H1 (cell line): Measurements from ENCODE around the gene HSPA1B. TPM values are rescaled to one million over a fixed set of nuclear protein-coding genes. Genes with fewer than 3 reads are reported as not detected.

Source experiments
- CTCF ChIA-PET: fragments of 300-600 bp; sonication (Branson Sonifier 250); formaldehyde crosslinking; loops from one replicate; lab custom pipeline; 2021; ENCODE audit not compliant: partially characterized antibody; lab: Charles Lee
- POLR2A ChIA-PET: fragments of 300-600 bp; sonication (Branson Sonifier 250); formaldehyde crosslinking; loops from one replicate; lab custom pipeline; 2021; ENCODE audit warnings: inconsistent platforms; ENCODE audit not compliant: partially characterized antibody; lab: Charles Lee
- DNase-seq, 2 experiments: peaks; one replicate each; pipeline versions ENCODE4 v3.0.0 to v3.0.0-alpha.2; 2010 to 2022; ENCODE audit warnings: low spot score in 2 of 2, low read depth in 1 of 2, mixed read lengths in 1 of 2
- FAIRE-seq: peaks from 2 replicates; lab custom pipeline; 2011; peaks lifted over from hg19 to GRCh38; lab: Jason Lieb, UNC
- H2AFZ ChIP-seq: 2 replicates; pipeline ENCODE4 v1.8.1; 2012; ENCODE audit warnings: low read length, inconsistent platforms
- H2AK5ac ChIP-seq: 2 replicates; pipeline ENCODE4 v1.6.1; 2013; ENCODE audit warnings: low read depth, low read length
- H2BK120ac ChIP-seq: replicated peaks from 2 replicates; pipeline ENCODE3; 2013; ENCODE audit warnings: low read depth, low read length, inconsistent platforms
- H2BK12ac ChIP-seq: 2 replicates; pipeline ENCODE4 v1.6.1; 2013; ENCODE audit warnings: low read depth, low read length
- H2BK15ac ChIP-seq: 2 replicates; pipeline ENCODE4 v1.6.1; 2013; ENCODE audit warnings: low read length
- H2BK20ac ChIP-seq: 2 replicates; pipeline ENCODE4 v1.6.1; 2013; ENCODE audit warnings: low read length
- H2BK5ac ChIP-seq: 2 replicates; pipeline ENCODE4 v1.6.1; 2013; ENCODE audit warnings: low read depth, low read length
- H3K14ac ChIP-seq: 2 replicates; pipeline ENCODE4 v1.6.1; 2013; ENCODE audit warnings: inconsistent platforms; ENCODE audit not compliant: insufficient read length
- H3K18ac ChIP-seq: 2 replicates; pipeline ENCODE4 v1.6.1; 2013; ENCODE audit warnings: low read length; ENCODE audit errors: extremely low read depth
- H3K23ac ChIP-seq: 2 replicates; pipeline ENCODE4 v1.6.1; 2013; ENCODE audit warnings: inconsistent platforms; ENCODE audit not compliant: insufficient read length
- H3K23me2 ChIP-seq: 2 replicates; pipeline ENCODE4 v1.6.1; 2013; ENCODE audit warnings: low read depth, low read length
- H3K27ac ChIP-seq: 2 replicates; pipeline ENCODE4 v1.6.1; 2011; ENCODE audit warnings: low read depth, low read length, inconsistent platforms
- H3K27me3 ChIP-seq, 4 experiments: replicated peaks in 1 of 4; 1 replicate in 1 of 4; 2 replicates in 3 of 4; pipeline versions ENCODE4 v1.6.1 to v1.8.1; 2011 to 2013; ENCODE audit warnings: low read length in 3 of 4, mild to moderate bottlenecking in 3 of 4, inconsistent platforms in 2 of 4, mixed read lengths in 2 of 4, moderate library complexity in 1 of 4; ENCODE audit not compliant: control insufficient read depth in 3 of 4, insufficient read depth in 3 of 4; ENCODE audit errors: extremely low read depth in 1 of 4
- H3K36me3 ChIP-seq, 4 experiments: 2 replicates each; pipeline versions ENCODE4 v1.6.1 to v1.8.1; 2011 to 2013; ENCODE audit warnings: mild to moderate bottlenecking in 4 of 4, low read length in 3 of 4, moderate library complexity in 2 of 4, control low read depth in 1 of 4, inconsistent platforms in 1 of 4; ENCODE audit not compliant: insufficient read depth in 4 of 4, control insufficient read depth in 2 of 4
- H3K4ac ChIP-seq: replicated peaks from 2 replicates; pipeline ENCODE3; 2013; ENCODE audit warnings: low read length, low read depth, mixed read lengths, inconsistent platforms; ENCODE audit not compliant: insufficient read length
- H3K4me1 ChIP-seq, 4 experiments: replicated peaks in 1 of 4; 1 replicate in 1 of 4; 2 replicates in 3 of 4; pipeline versions ENCODE4 v1.6.1 to v1.8.1; 2011 to 2013; ENCODE audit warnings: low read length in 3 of 4, inconsistent platforms in 2 of 4, mixed read lengths in 1 of 4; ENCODE audit not compliant: insufficient read depth in 4 of 4, control insufficient read depth in 3 of 4
- H3K4me2 ChIP-seq, 2 experiments: 2 replicates each; pipeline versions ENCODE4 v1.6.1 to v1.8.1; 2011 to 2013; ENCODE audit warnings: low read depth in 2 of 2, low read length in 2 of 2, control low read depth in 1 of 2, inconsistent platforms in 1 of 2, mild to moderate bottlenecking in 1 of 2; ENCODE audit not compliant: insufficient read depth in 1 of 2
- H3K4me3 ChIP-seq, 4 experiments: fragments of 200-600, 300-600 bp in 1 of 4; sonication (generic), shearing (Covaris generic), sonication (Bioruptor Twin) in 1 of 4; 2 replicates each; pipeline versions ENCODE4 v1.5.1 to v1.8.1; 2011 to 2016; ENCODE audit warnings: low read length in 4 of 4, low read depth in 3 of 4, control low read depth in 2 of 4, inconsistent platforms in 2 of 4, mild to moderate bottlenecking in 2 of 4, mixed read lengths in 1 of 4, moderate library complexity in 1 of 4; ENCODE audit not compliant: insufficient read depth in 2 of 4; ENCODE audit errors: extremely low read depth in 1 of 4
- H3K56ac ChIP-seq: replicated peaks from 2 replicates; pipeline ENCODE3; 2013; ENCODE audit warnings: low read depth, mild to moderate bottlenecking, mixed read lengths, low read length, inconsistent platforms; ENCODE audit not compliant: insufficient read length
- H3K79me1 ChIP-seq: 2 replicates; pipeline ENCODE4 v1.6.1; 2013; ENCODE audit warnings: low read depth, low read length, control low read depth
- H3K79me2 ChIP-seq, 2 experiments: 2 replicates each; pipeline versions ENCODE4 v1.6.1 to v1.8.1; 2012 to 2013; ENCODE audit warnings: low read length in 2 of 2, mild to moderate bottlenecking in 2 of 2, inconsistent platforms in 1 of 2; ENCODE audit not compliant: insufficient read depth in 2 of 2, control insufficient read depth in 1 of 2
- H3K9ac ChIP-seq, 4 experiments: replicated peaks in 1 of 4; 1 replicate in 1 of 4; 2 replicates in 3 of 4; pipeline versions ENCODE4 v1.6.1 to v1.8.1; 2011 to 2013; ENCODE audit warnings: low read depth in 3 of 4, low read length in 3 of 4, control low read depth in 2 of 4, mild to moderate bottlenecking in 2 of 4, moderate library complexity in 2 of 4, inconsistent platforms in 1 of 4; ENCODE audit errors: extremely low read depth in 1 of 4
- H3K9me3 ChIP-seq, 2 experiments: 2 replicates each; pipeline versions ENCODE4 v1.6.1 to v1.8.1; 2012 to 2013; ENCODE audit warnings: mild to moderate bottlenecking in 2 of 2, moderate library complexity in 2 of 2, control low read depth in 1 of 2, inconsistent platforms in 1 of 2, low read depth in 1 of 2, low read length in 1 of 2, mixed read lengths in 1 of 2; ENCODE audit not compliant: insufficient read depth in 2 of 2
- H4K20me1 ChIP-seq, 2 experiments: replicated peaks in 1 of 2; 2 replicates each; pipeline versions ENCODE3 to v1.8.1; 2011 to 2013; ENCODE audit warnings: inconsistent platforms in 2 of 2, low read length in 2 of 2, mild to moderate bottlenecking in 1 of 2; ENCODE audit not compliant: insufficient read depth in 2 of 2, control insufficient read depth in 1 of 2
- H4K5ac ChIP-seq: 2 replicates; pipeline ENCODE4 v1.6.1; 2013; ENCODE audit warnings: low read length, low read depth, mixed read lengths, inconsistent platforms; ENCODE audit not compliant: insufficient read length
- H4K8ac ChIP-seq: 2 replicates; pipeline ENCODE4 v1.8.0; 2013; ENCODE audit warnings: mild to moderate bottlenecking, moderate library complexity, low read length, inconsistent platforms; ENCODE audit not compliant: insufficient read depth; ENCODE audit errors: extremely low read depth
- H4K91ac ChIP-seq: replicated peaks from 2 replicates; pipeline ENCODE3; 2013; ENCODE audit warnings: low read length, mixed read lengths, inconsistent platforms; ENCODE audit not compliant: insufficient read length
- CHD1 ChIP-seq: IDR thresholded peaks from 2 replicates; pipeline ENCODE4 v1.6.1; 2012; ENCODE audit warnings: low read depth, low read length, improper control_type of control experiment
- SIN3A ChIP-seq, 2 experiments: IDR thresholded peaks in 1 of 2; conservative IDR thresholded peaks in 1 of 2; 2 replicates each; pipeline ENCODE4 v1.6.1; 2011 to 2012; ENCODE audit warnings: low read length in 2 of 2, improper control_type of control experiment in 1 of 2, low read depth in 1 of 2, mild to moderate bottlenecking in 1 of 2
- WGBS, 2 experiments: shearing (Covaris generic) in 1 of 2; methylation state at CpG; one replicate each; pipeline versions ENCODE4 v1.1.6 to v1.1.7; 2013 to 2015; ENCODE audit warnings: low lambda C conversion rate in 2 of 2, mixed read lengths in 2 of 2, inconsistent platforms in 1 of 2, low coverage in 1 of 2, missing lambda C conversion rate in 1 of 2; ENCODE audit not compliant: insufficient replicate concordance in 2 of 2, insufficient coverage in 1 of 2, insufficient read length in 1 of 2; ENCODE audit errors: extremely low coverage in 1 of 2, missing lambda C conversion rate in 1 of 2; 5-methylcytosine and 5-hydroxymethylcytosine counted together
- polyA plus RNA-seq, 7 experiments: library from polyadenylated mRNA; depleted of rRNA in 3 of 7; stranded (reverse) in 5 of 7; unstranded in 2 of 7; fragments of >200 nt in 5 of 7; fragments of 200-250 nt in 2 of 7; gene quantifications; 1 replicate in 5 of 7; 2 replicates in 1 of 7; 4 replicates in 1 of 7; pipeline versions ENCODE4 v1.2.1 to v1.2.3, GENCODE V29; 2011 to 2013; ENCODE audit warnings: missing spikeins in 2 of 7, mixed read lengths in 2 of 7
- total RNA-seq: library from RNA; stranded (reverse); fragmentation: NEBNext Ultra II Directional; extraction: Animal tissue kit (Norgen Biotek cat#: 25700); gene quantifications from 2 replicates; pipeline ENCODE4 v1.2.1, GENCODE V29; 2021

Gene HSPA1B
- total and polyA plus RNA-seq, 2 of the 8 experiments (the other 6 are each of a cell fraction or from before 2014, with no cell fraction given): 36.6 to 76.6 TPM

- Histone ChIP-seq H3K18ac (no peak overlapping the region; the same call in 1 of the 2 replicates), H2BK5ac (no peak overlapping the region), H2AFZ (no peak overlapping the region), H2BK12ac (no peak overlapping the region), H2BK15ac (0 out of 2 replicates have a peak overlapping the region, but pooled peaks have one; percentile 8), H3K4me1 (peaks cover 0 to 11% (median 0%) of the 10 kb centered on the region in 4 experiments; a peak in 1 of 7 replicates), H3K27ac (no peak overlapping the region), H2BK120ac (no peak overlapping the region), H3K9me3 (no peaks in the 10 kb centered on the region), H3K36me3 (peaks cover 11 to 29% (median 24%) of the 10 kb centered on the region in 4 experiments; a peak in 7 of 8 replicates), H4K91ac (no peak overlapping the region), H3K4me2 (no peak overlapping the region), H2AK5ac (0 out of 2 replicates have a peak overlapping the region, but pooled peaks have one; percentile 8), H3K4ac (no peak overlapping the region), H3K23ac (no peak overlapping the region), H4K20me1 (peaks cover 2 to 11% of the 10 kb centered on the region in 2 experiments), H3K14ac (no peak overlapping the region), H3K79me2 (no peaks in the 10 kb centered on the region), H3K23me2 (no peaks in the 10 kb centered on the region), H4K8ac (no peak overlapping the region), H3K4me3 (no peak overlapping the region), H2BK20ac (no peak overlapping the region), H3K9ac (no peak overlapping the region), H3K79me1 (no peaks in the 10 kb centered on the region; the same call in 1 of the 2 replicates), H4K5ac (no peak overlapping the region), H3K27me3 (no peaks in the 10 kb centered on the region), H3K56ac (no peak overlapping the region)
- POLR2A ChIA-PET: interaction anchor here (1.1 to 5.6 kb wide), 7 partner anchors 10 to 82 kb away, joined by 3 to 47 read pairs (median 4); partner anchors contain the start of genes HSPA1B, NEU1 and VARS1
- FAIRE-seq (no peak), DNase-seq (no peak)
- CTCF ChIA-PET: interaction anchor here (0.6 to 8.1 kb wide), 5 partner anchors 10 to 87 kb away, joined by 3 to 59 read pairs (median 3); no protein-coding TSS in a partner anchor
- 86% methylated on average over 7 of the region's 10 CpGs; no CpG with 5 or more reads in 1 of the 2 experiments for WGBS, 2 experiments
- no peak for TF ChIP-seq CHD1
- no peak for TF ChIP-seq SIN3A (conservative IDR thresholded peaks at IDR 0.05 in 1 of 2, IDR thresholded peaks at IDR 0.05 in 1 of 2; ENCODE audit: low read depth in 1 of 2, low read length in 2 of 2)
Observed at GRCh38 chr6:31877651-31878161, 50.2 kb downstream of the HSPA1B start.
